Ammon's horn (tissue), 1 donor: ENCODE results near the gene NOL4L.
"Not testable (repeated sequence)": the region's sequence is repeated elsewhere in the genome, so short reads cannot be mapped to it uniquely, and the experiment has no call there.

Experiments used
- DNase-seq: peaks from one replicate; pipeline ENCODE4 v3.0.0-alpha.2; 2016; ENCODE audit warnings: low spot score

NOL4L gene

GRCh38 chr20:32510120-32510600 is 75.0 kb downstream of the NOL4L start:
- no peak for DNase-seq

GRCh38 chr20:32509639-32510066 is 75.5 kb downstream of the NOL4L start:
- no peak for DNase-seq

DNA sequence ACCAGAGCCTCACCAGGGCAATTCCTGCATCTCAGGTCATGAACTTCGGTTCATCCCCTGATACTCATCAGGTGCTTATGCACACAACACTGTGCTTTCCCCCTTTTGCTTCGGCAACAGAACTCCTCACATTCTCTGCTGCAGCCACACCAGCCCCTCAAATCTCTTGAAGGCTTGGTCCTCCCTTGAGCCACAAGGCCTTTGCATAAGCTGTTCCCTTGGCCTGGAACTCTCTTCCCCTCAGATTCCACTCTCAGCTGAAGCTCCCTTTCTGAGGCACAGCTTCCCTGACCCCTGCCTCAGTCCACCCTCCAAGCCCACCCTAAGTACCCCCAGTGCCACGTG is 76.4 kb downstream of the NOL4L start:
- DNase-seq, result no peak

DNA sequence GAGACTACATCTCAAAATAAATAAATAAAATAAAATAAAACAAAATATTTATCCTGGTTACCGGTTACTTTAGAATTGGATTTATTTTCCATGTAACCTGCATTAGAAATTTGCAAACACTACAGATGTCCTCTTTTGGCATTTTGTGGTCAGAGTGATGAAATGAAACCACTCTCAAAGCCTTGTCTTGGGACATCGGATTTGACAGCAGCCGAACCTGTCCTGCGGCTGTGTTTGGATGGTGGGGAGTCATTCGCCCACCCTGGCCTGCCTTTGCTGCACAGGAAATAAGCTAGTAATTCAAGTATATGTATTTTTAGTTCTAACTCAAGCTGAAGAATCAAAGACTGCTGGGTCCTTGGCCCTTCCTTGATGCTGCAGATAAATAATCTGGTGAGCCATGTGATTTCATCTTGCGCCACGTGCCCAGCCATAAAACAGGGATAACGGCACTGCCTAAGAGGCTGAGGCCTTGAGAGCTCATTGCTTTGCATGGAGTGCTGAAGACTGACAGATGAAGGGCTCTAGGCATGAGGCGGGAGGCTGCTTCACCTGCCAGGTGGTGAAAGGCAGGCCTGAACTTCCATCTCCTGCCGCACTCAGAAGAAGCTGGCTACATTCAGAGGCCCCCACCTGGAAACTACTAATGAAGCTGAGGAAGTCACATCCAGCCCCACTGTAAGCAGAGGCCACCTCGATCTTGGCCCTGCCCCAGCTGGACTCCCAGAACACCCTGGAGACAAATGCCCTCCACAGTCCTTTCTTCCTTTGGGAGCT is 76.9 kb downstream of the NOL4L start:
- DNase-seq, result no peak

GRCh38 chr20:32506721-32507120 is 78.4 kb downstream of the NOL4L start:
- no peak for DNase-seq

DNA sequence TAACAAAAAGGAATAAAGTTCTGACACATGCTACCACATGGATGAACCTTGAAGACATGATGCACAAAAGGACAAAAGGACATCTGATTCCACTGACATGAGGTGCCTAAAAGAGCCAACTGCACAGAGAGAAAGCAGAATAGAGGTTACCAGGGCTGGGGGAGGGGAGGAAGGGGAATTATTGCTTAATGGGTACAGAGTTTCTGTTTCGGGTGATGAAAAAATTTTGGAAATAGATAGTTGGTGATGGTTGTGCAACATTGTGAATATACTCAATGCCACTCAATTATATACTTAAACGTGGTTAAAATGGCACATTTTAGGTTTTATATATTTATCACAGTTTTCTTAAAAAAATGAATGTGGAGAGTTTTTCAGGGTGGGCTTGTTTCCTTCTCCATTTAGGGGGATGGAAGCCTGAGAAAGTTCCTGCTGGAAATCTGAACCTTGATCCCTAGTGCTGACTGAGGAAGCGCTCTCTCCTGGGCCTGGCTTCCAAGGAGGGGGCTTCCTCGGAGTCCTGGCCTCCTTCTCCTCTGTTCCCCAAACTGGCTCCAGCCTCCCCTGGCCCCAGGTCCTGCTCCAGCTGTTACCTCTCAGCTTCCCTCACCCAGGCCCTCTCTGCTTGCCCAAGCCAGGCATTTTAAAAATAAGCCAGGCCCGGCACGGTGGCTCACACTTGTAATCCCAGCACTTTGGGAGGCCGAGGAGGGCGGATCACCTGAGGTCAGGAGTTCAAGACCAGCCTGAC is 79.2 kb downstream of the NOL4L start:
- DNase-seq, result no peak

- DNase-seq, result no peak
Observed at GRCh38 chr20:32501709-32502108, 83.4 kb downstream of the NOL4L start.

DNA sequence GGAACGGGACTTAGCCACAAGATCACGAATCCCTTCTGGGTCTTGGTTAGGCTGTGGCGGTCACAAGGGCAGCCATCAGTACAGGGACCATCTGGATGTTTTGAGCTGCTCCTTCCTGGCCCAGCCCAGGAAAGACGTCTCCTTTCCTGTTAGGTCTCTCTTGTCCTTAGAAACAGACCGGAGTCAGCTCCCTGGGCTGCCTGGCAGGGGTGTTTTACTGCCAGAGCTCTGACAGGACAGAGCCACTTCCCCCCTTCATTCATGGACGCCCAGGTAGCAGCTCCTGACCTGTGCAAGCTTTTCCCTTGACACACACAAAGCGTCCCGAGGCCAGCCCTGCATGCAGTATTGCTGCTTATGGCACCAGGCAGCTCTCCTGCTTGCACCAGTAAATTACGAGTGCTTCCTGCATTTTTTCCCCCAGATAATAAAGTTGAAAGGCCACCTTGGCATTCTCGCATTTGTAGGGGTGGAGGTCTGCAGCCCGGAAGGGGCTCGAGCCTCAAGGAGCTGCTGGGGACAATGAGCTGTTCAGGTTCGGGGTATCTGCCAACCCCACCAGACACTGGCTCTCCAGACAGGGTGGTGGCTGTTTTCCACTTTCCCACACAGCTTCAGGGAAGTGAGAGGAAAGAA is 87.4 kb downstream of the NOL4L start:
- DNase-seq, result no peak

GRCh38 chr20:32496811-32497533 is 88.2 kb downstream of the NOL4L start:
- no peak for DNase-seq

DNA sequence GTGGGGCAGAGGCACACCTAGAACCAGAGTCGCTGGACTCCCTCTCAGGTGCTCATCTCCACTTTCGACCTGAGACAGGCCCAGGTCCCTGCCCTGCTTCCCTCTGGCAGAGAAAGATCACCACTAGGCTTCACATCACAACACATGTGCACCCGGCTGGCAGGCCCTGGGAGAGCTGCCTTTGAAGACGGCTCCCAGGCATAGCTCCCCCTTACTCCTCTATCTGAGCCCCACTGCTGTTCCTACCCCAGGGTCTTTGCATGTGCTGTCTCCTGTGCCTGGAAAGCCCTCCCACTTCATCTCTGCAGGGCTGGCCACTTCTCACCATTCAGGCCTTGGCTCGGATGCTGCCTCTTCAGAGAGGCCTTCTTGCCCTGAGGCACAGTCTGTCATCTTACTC is 89.2 kb downstream of the NOL4L start:
- DNase-seq, result no peak

DNA sequence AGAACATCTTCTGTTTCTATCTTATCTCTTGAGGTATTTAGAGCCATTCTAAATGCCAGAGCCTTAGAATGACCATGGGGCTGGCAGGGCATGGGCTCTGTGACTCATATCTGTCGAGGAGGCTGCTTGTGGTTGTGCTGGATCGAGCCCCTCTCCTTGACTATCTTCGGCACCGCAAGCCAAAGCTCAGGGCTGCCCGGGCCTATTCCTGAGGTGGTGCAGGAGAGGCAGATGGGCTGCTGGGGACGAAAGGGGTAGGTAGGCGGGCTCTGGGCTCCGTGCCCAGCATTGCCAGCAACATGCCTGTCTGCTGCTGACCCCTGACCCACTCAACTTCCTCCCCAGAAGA is 89.9 kb downstream of the NOL4L start:
- DNase-seq, result no peak

- DNase-seq, result no peak
Observed at GRCh38 chr20:32494483-32495216, 90.5 kb downstream of the NOL4L start.

GRCh38 chr20:32493356-32493755 is 91.8 kb downstream of the NOL4L start:
- no peak for DNase-seq

GRCh38 chr20:32491764-32492151 is 93.4 kb downstream of the NOL4L start:
- not testable (repeated sequence) for DNase-seq

- DNase-seq, result no peak
Observed at GRCh38 chr20:32490942-32491763, 94.0 kb downstream of the NOL4L start.

DNA sequence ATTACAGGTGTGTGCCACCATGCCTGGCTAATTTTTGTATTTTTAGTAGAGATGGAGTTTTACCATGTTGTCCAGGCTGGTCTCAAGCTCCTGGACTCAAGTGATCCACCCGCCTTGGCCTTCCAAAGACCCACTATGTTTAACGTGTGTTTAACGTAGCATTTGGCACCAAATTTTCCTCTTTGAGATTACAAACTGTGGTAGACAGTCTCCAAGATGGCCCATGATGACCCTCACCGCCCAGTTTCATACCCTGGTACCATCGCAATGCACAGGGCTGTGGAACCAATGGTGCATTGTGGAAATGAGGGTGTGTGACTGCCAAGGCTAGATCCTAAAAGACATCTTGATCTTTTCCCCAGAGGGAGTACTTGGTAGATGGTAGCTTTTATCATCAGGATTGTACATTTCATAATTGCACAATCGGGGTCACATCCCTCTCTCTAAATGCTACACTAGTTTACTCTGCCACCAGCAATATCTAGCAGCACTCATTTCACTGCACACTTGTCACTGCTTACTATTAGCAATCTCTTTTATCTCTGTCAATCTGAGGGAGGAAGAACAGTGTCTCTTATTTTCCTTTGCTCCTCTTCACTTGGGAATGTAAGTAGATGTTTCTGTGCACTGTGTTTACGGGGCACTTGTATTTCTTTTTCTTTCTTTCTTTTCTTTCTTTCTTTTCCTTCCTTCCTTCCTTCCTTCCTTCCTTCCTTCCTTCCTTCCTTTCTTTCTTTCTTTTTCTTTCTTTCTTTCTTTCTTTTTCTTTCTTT is 96.9 kb downstream of the NOL4L start:
- DNase-seq, result no peak

DNA sequence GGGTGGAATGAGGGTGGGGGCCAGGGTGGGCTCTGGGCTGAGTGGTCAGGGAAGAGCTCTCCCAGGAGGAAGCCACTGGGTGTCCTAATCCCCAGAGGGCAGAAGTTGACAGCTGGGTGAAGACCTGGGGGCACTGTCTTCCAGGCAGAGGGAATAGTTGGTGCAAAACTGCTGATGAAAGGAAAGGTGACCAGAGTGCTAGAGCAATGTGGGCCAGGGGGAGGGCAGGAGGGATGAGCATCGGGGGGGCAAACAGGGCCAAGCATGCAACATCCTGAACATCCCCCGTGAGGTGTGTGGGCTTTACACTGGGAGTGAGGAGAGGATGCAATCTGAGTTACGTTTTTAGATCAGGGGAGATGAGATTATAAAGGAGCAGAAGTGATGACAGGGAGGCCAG is 97.8 kb downstream of the NOL4L start:
- DNase-seq, result no peak

GRCh38 chr20:32485770-32486478 is 99.2 kb downstream of the NOL4L start:
- no peak for DNase-seq
